ENCODE data around the gene KLF11. TPM values are rescaled to one million over a fixed set of nuclear protein-coding genes. Genes with fewer than 3 reads are reported as not detected.

Gene KLF11
- total RNA-seq, 1 donor from 2014 or later, result 30.4 TPM

- Histone ChIP-seq H3K27ac (no peak overlapping the region), H3K4me1 (no peaks in the 10 kb centered on the region), H3K36me3 (no peaks in the 10 kb centered on the region), H3K9me3 (no peaks in the 10 kb centered on the region), H3K4me3 (no peak overlapping the region), H3K27me3 (no peaks in the 10 kb centered on the region)
- intact Hi-C loops (cut with DNase I), result no loop called here
- TF ChIP-seq POLR2A (IDR thresholded peaks at IDR 0.05), result no peak
- no peak for TF ChIP-seq CTCF (IDR thresholded peaks at IDR 0.05)
- TF ChIP-seq POLR2AphosphoS5 (IDR thresholded peaks at IDR 0.05; ENCODE audit: insufficient read depth in 1 of 2, low read depth in 1 of 2), result no peak
- DNase-seq (ENCODE audit: extremely low spot score in 2 of 2), result no peak
Measured at GRCh38 chr2:10016802-10017258, 26.5 kb upstream of the KLF11 start.

DNA sequence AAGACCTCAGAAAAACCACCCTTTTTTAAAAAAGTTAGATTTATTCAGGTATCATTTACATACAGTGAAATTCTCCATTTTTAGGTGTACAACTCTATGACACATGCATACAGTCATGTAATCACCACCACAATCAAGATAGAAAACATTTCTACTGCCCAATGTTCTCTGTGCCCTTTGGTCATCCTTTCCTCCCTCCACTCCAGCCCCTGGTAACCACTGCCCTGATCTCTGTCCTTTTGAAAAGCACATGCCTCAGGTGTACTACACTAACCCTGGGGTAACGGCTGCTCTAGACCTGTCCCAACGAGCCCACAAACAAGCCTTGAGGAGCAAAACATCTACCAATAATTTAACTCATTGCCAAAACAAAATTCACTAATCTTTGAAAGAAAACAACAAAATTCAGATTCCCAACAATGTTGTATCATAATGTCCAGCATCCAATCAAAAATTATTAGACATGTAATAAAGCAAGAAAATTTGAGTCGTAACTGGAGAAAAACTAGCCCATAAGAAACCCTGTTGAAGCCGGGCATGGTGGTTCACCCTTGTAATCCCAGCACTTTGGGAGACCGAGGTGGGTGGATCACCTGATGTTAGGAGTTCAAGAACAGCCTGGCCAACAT is 25.9 kb upstream of the KLF11 start:
- intact Hi-C loops (cut with DNase I), result no loop called here
- no peak for DNase-seq (ENCODE audit: extremely low spot score in 2 of 2)
- no peaks in the 10 kb centered on the region for H3K4me1 ChIP-seq
- H3K4me3 ChIP-seq, result no peak overlapping the region
- no peaks in the 10 kb centered on the region for H3K36me3 ChIP-seq
- H3K9me3 ChIP-seq, result no peaks in the 10 kb centered on the region
- H3K27ac ChIP-seq, result no peak overlapping the region
- H3K27me3 ChIP-seq, result no peaks in the 10 kb centered on the region
- no peak for TF ChIP-seq POLR2AphosphoS5 (IDR thresholded peaks at IDR 0.05; ENCODE audit: insufficient read depth in 1 of 2, low read depth in 1 of 2)
- TF ChIP-seq CTCF (IDR thresholded peaks at IDR 0.05), result no peak
- TF ChIP-seq POLR2A (IDR thresholded peaks at IDR 0.05), result no peak

DNA sequence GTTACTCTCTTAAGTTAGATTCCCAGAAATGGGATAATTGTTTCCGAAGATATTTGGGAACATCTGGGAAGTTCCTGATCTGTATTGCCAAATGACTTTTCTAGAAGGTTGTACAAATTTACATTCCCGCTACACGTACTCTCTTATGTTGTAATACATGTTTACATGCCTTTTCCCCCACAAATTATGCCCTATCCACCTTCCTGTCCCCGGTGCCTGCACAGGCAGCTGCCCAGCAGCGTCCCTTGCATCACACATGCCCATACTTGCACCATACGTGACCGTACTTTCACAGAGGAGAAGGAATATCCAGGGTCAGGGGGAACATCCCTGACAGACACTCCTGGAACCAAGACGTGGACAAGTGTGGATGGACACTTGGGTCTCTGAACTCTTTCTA is 24.2 kb upstream of the KLF11 start:
- Histone ChIP-seq H3K4me3 (no peak overlapping the region), H3K27me3 (no peaks in the 10 kb centered on the region), H3K4me1 (no peaks in the 10 kb centered on the region), H3K27ac (no peak overlapping the region), H3K36me3 (no peaks in the 10 kb centered on the region), H3K9me3 (no peaks in the 10 kb centered on the region)
- no peak for DNase-seq (ENCODE audit: extremely low spot score in 2 of 2)
- TF ChIP-seq POLR2A (IDR thresholded peaks at IDR 0.05), result no peak
- no peak for TF ChIP-seq POLR2AphosphoS5 (IDR thresholded peaks at IDR 0.05; ENCODE audit: insufficient read depth in 1 of 2, low read depth in 1 of 2)
- TF ChIP-seq CTCF (IDR thresholded peaks at IDR 0.05), result no peak
- intact Hi-C loops (cut with DNase I), result no loop called here

DNA sequence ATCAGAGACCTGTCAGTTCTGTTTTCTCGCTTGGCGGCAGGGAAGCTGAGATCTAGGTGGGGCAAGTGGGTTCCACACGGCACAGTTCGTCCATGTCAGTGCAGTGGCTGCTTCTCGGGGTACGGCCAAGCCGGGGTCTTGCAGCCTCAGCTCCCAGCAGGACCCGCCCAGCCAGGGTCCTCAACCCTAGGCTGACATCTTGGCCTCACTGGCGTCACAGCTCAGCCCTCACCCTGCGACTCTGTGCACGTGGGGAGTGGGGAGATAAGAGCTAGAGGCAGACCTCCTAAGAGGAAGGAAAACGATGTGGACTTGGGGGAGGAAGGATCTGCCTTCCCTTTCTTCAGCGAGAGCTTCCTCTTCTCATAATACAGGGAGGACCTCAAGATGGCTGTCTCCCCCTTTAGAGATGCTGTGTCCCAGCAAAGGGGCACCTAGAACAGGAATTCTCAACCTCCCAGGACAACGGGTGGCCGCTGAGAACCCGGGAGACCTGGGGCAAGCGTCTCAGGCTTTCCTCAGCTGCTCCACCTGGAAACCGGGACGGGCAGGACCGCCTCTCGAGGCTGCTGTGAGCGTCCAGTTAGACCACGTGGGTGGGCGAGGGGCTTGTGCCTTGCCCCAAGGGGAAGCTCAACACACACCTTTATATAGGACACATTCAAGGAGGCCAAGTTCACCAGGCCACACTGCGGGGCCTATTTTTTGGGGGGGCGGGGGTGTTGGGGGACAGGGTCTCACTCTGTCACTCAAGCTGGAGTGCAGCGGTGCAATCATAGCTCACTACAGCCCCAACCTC is 23.5 kb upstream of the KLF11 start:
- DNase-seq (ENCODE audit: extremely low spot score in 2 of 2), result no peak
- TF ChIP-seq POLR2AphosphoS5 (IDR thresholded peaks at IDR 0.05; ENCODE audit: insufficient read depth in 1 of 2, low read depth in 1 of 2) (no peak), CTCF (IDR thresholded peaks at IDR 0.05) (no peak), POLR2A (IDR thresholded peaks at IDR 0.05) (no peak)
- no peaks in the 10 kb centered on the region for H3K4me1 ChIP-seq
- no peaks in the 10 kb centered on the region for H3K36me3 ChIP-seq
- no peak overlapping the region for H3K27ac ChIP-seq
- intact Hi-C loops (cut with DNase I), result no loop called here
- no peaks in the 10 kb centered on the region for H3K27me3 ChIP-seq
- H3K4me3 ChIP-seq, result no peak overlapping the region
- H3K9me3 ChIP-seq, result no peaks in the 10 kb centered on the region

DNA sequence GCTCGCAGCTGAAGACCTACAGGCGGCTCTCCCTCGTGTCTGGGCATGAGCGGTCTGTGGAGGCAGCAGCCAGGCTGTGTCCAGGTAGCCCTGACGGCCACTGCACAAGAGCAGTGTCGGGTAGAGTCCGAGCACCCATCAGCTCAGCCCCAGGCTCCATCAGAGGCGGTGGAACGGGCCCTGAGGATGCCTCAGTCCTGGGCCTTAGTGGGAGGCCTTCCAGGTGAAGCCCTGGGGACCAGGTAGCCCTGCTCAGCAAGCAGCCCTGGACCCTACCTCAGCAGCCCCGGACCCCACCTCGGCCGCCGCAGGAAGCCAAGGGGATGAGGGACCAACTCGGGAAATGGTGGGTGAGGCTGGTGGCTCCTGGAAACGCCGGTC is 21.3 kb upstream of the KLF11 start:
- intact Hi-C loops (cut with DNase I), result no loop called here

More for the DNA sequence above, 21.3 kb upstream of the KLF11 start:
- H3K9me3 ChIP-seq, result no peaks in the 10 kb centered on the region
- H3K4me3 ChIP-seq, result no peak overlapping the region
- TF ChIP-seq CTCF (IDR thresholded peaks at IDR 0.05) (no peak), POLR2A (IDR thresholded peaks at IDR 0.05) (no peak), POLR2AphosphoS5 (IDR thresholded peaks at IDR 0.05; ENCODE audit: insufficient read depth in 1 of 2, low read depth in 1 of 2) (no peak)
- no peaks in the 10 kb centered on the region for H3K4me1 ChIP-seq
- H3K27me3 ChIP-seq, result no peaks in the 10 kb centered on the region
- DNase-seq (ENCODE audit: extremely low spot score in 2 of 2), result no peak
- no peaks in the 10 kb centered on the region for H3K36me3 ChIP-seq
- H3K27ac ChIP-seq, result no peak overlapping the region

All from vagina (tissue), 2 donors.